SK-N-SH (cell line): Measurements from ENCODE around the gene RHOU. TPM values are rescaled to one million over a fixed set of nuclear protein-coding genes. Genes with fewer than 3 reads are reported as not detected.

Source experiments
- CTCF ChIA-PET: fragments of 300-600, 350-600 bp; formaldehyde crosslinking; extraction: SDS; loops from one replicate; lab custom pipeline; 2021; lab: Yijun Ruan, JAX
- POLR2A ChIA-PET: fragments of 350-600 bp; sonication (Branson Sonifier 250); formaldehyde crosslinking; extraction: SDS; loops from one replicate; lab custom pipeline; 2020; ENCODE audit warnings: antibody characterized with exemption, inconsistent platforms; lab: Yijun Ruan, JAX
- DNase-seq: peaks from one replicate; pipeline ENCODE4 v3.0.0; 2012
- H2AFZ ChIP-seq: fragments of 200-600 bp; sonication (generic); 2 replicates; pipeline ENCODE4 v1.8.1; 2016; ENCODE audit warnings: antibody characterized with exemption, mild to moderate bottlenecking, low read depth
- H3F3A ChIP-seq: fragments of 200-600 bp; sonication (generic); replicated peaks from 2 replicates; pipeline ENCODE3; 2016; ENCODE audit warnings: antibody characterized with exemption, mild to moderate bottlenecking; ENCODE audit not compliant: insufficient read depth
- H3K27ac ChIP-seq, 2 experiments: fragments of 200-500 bp in 1 of 2; fragments of 200-600 bp in 1 of 2; sonication (Bioruptor generic) in 1 of 2; sonication (generic), shearing (Covaris generic) in 1 of 2; 2 replicates each; pipeline versions ENCODE4 v1.5.1 to v1.6.1; 2014 to 2016; ENCODE audit warnings: low read depth in 2 of 2, inconsistent platforms in 1 of 2, low read length in 1 of 2, mild to moderate bottlenecking in 1 of 2, mixed read lengths in 1 of 2
- H3K27me3 ChIP-seq: fragments of 200-600 bp; sonication (generic), shearing (Covaris generic); 2 replicates; pipeline ENCODE4 v1.6.1; 2016; ENCODE audit warnings: mixed run types; ENCODE audit not compliant: insufficient read depth
- H3K36me3 ChIP-seq, 2 experiments: fragments of 200-500 bp in 1 of 2; fragments of 200-600 bp in 1 of 2; sonication (Bioruptor generic) in 1 of 2; sonication (generic) in 1 of 2; replicated peaks in 1 of 2; 2 replicates each; pipeline versions ENCODE3 to v1.5.1; 2014 to 2016; ENCODE audit warnings: low read length in 1 of 2, mild to moderate bottlenecking in 1 of 2; ENCODE audit not compliant: insufficient read depth in 2 of 2, control insufficient read depth in 1 of 2
- H3K4me1 ChIP-seq, 2 experiments: fragments of 200-500 bp in 1 of 2; fragments of 200-600 bp in 1 of 2; sonication (Bioruptor generic) in 1 of 2; sonication (generic), shearing (Covaris generic) in 1 of 2; 2 replicates each; pipeline versions ENCODE4 v1.5.1 to v1.6.1; 2014 to 2016; ENCODE audit warnings: low read depth in 1 of 2, low read length in 1 of 2, mixed run types in 1 of 2; ENCODE audit not compliant: insufficient read depth in 2 of 2, control insufficient read depth in 1 of 2
- H3K4me2 ChIP-seq: fragments of 200-600 bp; sonication (generic), shearing (Covaris generic); 2 replicates; pipeline ENCODE4 v1.6.1; 2017; ENCODE audit warnings: mixed run types
- H3K4me3 ChIP-seq, 2 experiments: fragments of 200-500 bp in 1 of 2; fragments of 200-600 bp in 1 of 2; sonication (Bioruptor generic) in 1 of 2; sonication (generic), shearing (Covaris generic) in 1 of 2; 2 replicates each; pipeline versions ENCODE4 v1.5.1 to v1.8.1; 2014 to 2016; ENCODE audit warnings: low read depth in 2 of 2, inconsistent platforms in 1 of 2, low read length in 1 of 2, mild to moderate bottlenecking in 1 of 2, mixed read lengths in 1 of 2, moderate library complexity in 1 of 2
- H3K79me2 ChIP-seq: fragments of 200-600 bp; sonication (generic); 2 replicates; pipeline ENCODE4 v1.8.1; 2017; ENCODE audit warnings: mild to moderate bottlenecking; ENCODE audit not compliant: insufficient read depth
- H3K9ac ChIP-seq: fragments of 200-600 bp; sonication (generic); 2 replicates; pipeline ENCODE4 v1.6.1; 2017; ENCODE audit warnings: mixed run types
- H3K9me2 ChIP-seq: fragments of 200-600 bp; sonication (generic); 2 replicates; pipeline ENCODE4 v1.6.1; 2017; ENCODE audit warnings: mixed run types
- H3K9me3 ChIP-seq: fragments of 200-600 bp; sonication (generic); 2 replicates; pipeline ENCODE4 v1.6.1; 2017; ENCODE audit warnings: mixed run types, mild to moderate bottlenecking, moderate library complexity
- H4K20me1 ChIP-seq: fragments of 200-600 bp; sonication (generic); 2 replicates; pipeline ENCODE4 v1.6.1; 2017; ENCODE audit warnings: mild to moderate bottlenecking, mixed run types; ENCODE audit not compliant: insufficient read depth
- CHD2 ChIP-seq: fragments of 150-350 bp; IDR thresholded peaks from 2 replicates; pipeline ENCODE4 v1.6.1; 2018; ENCODE audit warnings: low read length; ENCODE audit not compliant: partially characterized antibody
- CTCF ChIP-seq: fragments of 200-600 bp; sonication (generic); IDR thresholded peaks from 2 replicates; pipeline ENCODE4 v1.6.1; 2017; ENCODE audit warnings: antibody characterized with exemption, mild to moderate bottlenecking, moderate library complexity
- EP300 ChIP-seq, 2 experiments: IDR thresholded peaks; 2 replicates each; pipeline versions ENCODE4 v1.4.0 to v1.6.1; 2012; ENCODE audit warnings: borderline replicate concordance in 1 of 2, low read depth in 1 of 2, low read length in 1 of 2
- EZH2phosphoT487 ChIP-seq: fragments of 200-600 bp; sonication (generic); IDR thresholded peaks from 2 replicates; pipeline ENCODE4 v1.6.1; 2017; ENCODE audit warnings: low read depth, mixed run types, mild to moderate bottlenecking, antibody characterized with exemption, moderate library complexity, borderline replicate concordance
- FOSL2 ChIP-seq: IDR thresholded peaks from 2 replicates; pipeline ENCODE4 v1.4.0; 2012; ENCODE audit warnings: low read depth, mild to moderate bottlenecking, moderate library complexity, borderline replicate concordance
- GABPA ChIP-seq: IDR thresholded peaks from 2 replicates; pipeline ENCODE4 v1.4.0; 2012; ENCODE audit warnings: low read depth, mild to moderate bottlenecking
- GATA2 ChIP-seq: sonication (generic); formaldehyde crosslinking; IDR thresholded peaks from 2 replicates; pipeline ENCODE4 v1.5.0; 2020; ENCODE audit warnings: mild to moderate bottlenecking, missing genetic modification reagents
- JUND ChIP-seq: IDR thresholded peaks from 2 replicates; pipeline ENCODE4 v1.4.0; 2012
- MXI1 ChIP-seq: IDR thresholded peaks from 2 replicates; pipeline ENCODE4 v1.6.1; 2012; ENCODE audit warnings: mild to moderate bottlenecking, low read depth, low read length, improper control_type of control experiment
- NFIC ChIP-seq: IDR thresholded peaks from 2 replicates; pipeline ENCODE4 v1.4.0; 2012; ENCODE audit warnings: borderline replicate concordance
- POLR2AphosphoS5 ChIP-seq: IDR thresholded peaks from 2 replicates; pipeline ENCODE4 v1.6.1; 2012; ENCODE audit warnings: low read depth, low read length
- RXRA ChIP-seq: IDR thresholded peaks from 2 replicates; pipeline ENCODE4 v1.4.0; 2012; ENCODE audit warnings: low read depth, mild to moderate bottlenecking, borderline replicate concordance
- SIN3A ChIP-seq: IDR thresholded peaks from 2 replicates; pipeline ENCODE4 v1.6.1; 2012; ENCODE audit warnings: low read depth, mild to moderate bottlenecking, low read length, moderate library complexity, borderline replicate concordance
- USF2 ChIP-seq: fragments of 150-350 bp; IDR thresholded peaks from 2 replicates; pipeline ENCODE4 v1.6.1; 2017; ENCODE audit warnings: antibody characterized with exemption, low read length, low read depth, borderline replicate concordance
- WGBS: methylation state at CpG from one replicate; pipeline ENCODE4 v1.1.6; 2017; ENCODE audit warnings: low lambda C conversion rate; 5-methylcytosine and 5-hydroxymethylcytosine counted together
- polyA plus RNA-seq, 3 experiments: library from polyadenylated mRNA; depleted of rRNA; stranded (reverse); fragments of >200 nt; gene quantifications; 2 replicates each; pipeline ENCODE4 v1.2.3, GENCODE V29; 2012
- TF ChIP-seq, protein P1 (sequence below): fragments of 150-350 bp; IDR thresholded peaks from 2 replicates; pipeline ENCODE4 v1.6.1; 2016; ENCODE audit warnings: mild to moderate bottlenecking, low read depth, low read length
- TF ChIP-seq, protein P2 (sequence below): IDR thresholded peaks from 2 replicates; pipeline ENCODE4 v1.4.0; 2012; ENCODE audit warnings: low read depth, borderline replicate concordance

RHOU gene
- polyA plus RNA-seq, 1 of the 3 experiments (the other 2 are of a cell fraction): 0.36 TPM

DNA sequence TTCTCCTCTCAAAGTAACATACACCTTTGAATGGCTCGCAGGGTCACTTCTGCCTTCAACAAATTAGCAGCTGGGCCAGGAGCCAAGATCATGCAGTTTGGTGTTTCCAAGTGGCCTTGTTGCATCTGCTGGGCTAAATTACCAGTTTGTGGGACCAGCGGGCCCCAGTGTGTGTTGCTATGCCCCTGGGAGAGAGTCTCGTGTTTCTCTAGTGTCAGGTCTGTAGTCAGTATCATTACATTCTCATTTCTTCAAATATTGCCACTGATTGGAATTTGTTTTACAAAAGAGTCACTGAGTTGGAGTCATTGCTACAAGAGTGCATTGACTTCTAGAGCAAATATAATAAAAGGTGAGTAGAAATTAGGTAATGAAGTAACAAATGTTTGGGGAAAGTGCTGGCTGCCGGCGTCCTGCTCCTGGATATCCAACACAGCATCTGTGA, 35.5 kb downstream of the RHOU start:
- ChIA-PET CTCF (interaction anchor here (0.7 to 2.1 kb wide), 2 partner anchors 10 to 577 kb away, joined by 3 to 7 read pairs; no protein-coding TSS in a partner anchor), POLR2A (no interaction called here)
- DNase-seq: no peak
- Histone ChIP-seq H3K4me1 (peaks cover 0 to 30% of the 10 kb centered on the region in 2 experiments; a peak in 2 of 4 replicates), H3K79me2 (no peaks in the 10 kb centered on the region), H3K9ac (no peak overlapping the region), H2AFZ (no peak overlapping the region), H3K27ac (no peak overlapping the region), H3F3A (no peaks in the 10 kb centered on the region), H3K36me3 (no peaks in the 10 kb centered on the region), H4K20me1 (no peaks in the 10 kb centered on the region), H3K4me2 (no peak overlapping the region), H3K27me3 (no peaks in the 10 kb centered on the region), H3K4me3 (no peak overlapping the region), H3K9me3 (no peaks in the 10 kb centered on the region), H3K9me2 (no peaks in the 10 kb centered on the region)
- TF ChIP-seq EP300 (IDR thresholded peaks at IDR 0.05; ENCODE audit: borderline replicate concordance in 1 of 2, low read depth in 1 of 2, low read length in 1 of 2) (no peak), CTCF (no peak), MXI1 (no peak), GABPA (no peak), JUND (no peak), FOSL2 (no peak), NFIC (no peak), EZH2phosphoT487 (no peak), USF2 (no peak), CHD2 (no peak), POLR2AphosphoS5 (no peak), GATA2 (CRISPR knock-in tag) (no peak), SIN3A (no peak), RXRA (no peak)
- TF ChIP-seq, protein P1, sequence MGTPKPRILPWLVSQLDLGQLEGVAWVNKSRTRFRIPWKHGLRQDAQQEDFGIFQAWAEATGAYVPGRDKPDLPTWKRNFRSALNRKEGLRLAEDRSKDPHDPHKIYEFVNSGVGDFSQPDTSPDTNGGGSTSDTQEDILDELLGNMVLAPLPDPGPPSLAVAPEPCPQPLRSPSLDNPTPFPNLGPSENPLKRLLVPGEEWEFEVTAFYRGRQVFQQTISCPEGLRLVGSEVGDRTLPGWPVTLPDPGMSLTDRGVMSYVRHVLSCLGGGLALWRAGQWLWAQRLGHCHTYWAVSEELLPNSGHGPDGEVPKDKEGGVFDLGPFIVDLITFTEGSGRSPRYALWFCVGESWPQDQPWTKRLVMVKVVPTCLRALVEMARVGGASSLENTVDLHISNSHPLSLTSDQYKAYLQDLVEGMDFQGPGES: no peak
- TF ChIP-seq, protein P2, sequence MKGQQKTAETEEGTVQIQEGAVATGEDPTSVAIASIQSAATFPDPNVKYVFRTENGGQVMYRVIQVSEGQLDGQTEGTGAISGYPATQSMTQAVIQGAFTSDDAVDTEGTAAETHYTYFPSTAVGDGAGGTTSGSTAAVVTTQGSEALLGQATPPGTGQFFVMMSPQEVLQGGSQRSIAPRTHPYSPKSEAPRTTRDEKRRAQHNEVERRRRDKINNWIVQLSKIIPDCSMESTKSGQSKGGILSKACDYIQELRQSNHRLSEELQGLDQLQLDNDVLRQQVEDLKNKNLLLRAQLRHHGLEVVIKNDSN: no peak
- 68% methylated on average over 5 of the region's 5 CpGs for WGBS
